HepG2 (cell line): ENCODE data around the gene BBIP1. TPM values are rescaled to one million over a fixed set of nuclear protein-coding genes. Genes with fewer than 3 reads are reported as not detected.
A peak's percentile ranks its signal among the peaks of the same experiment; 100 is the strongest.

ENCODE experiments used
- HES4 ChIP-seq: sonication (generic); formaldehyde crosslinking; IDR thresholded peaks from 2 replicates; pipeline ENCODE4 v1.9.0; 2021; ENCODE audit warnings: mild to moderate bottlenecking, missing genetic modification reagents, borderline replicate concordance
- HNF4G ChIP-seq, 2 experiments: sonication (generic) in 1 of 2; formaldehyde crosslinking in 1 of 2; IDR thresholded peaks; 2 replicates each; pipeline versions ENCODE4 v1.4.0 to v1.6.1; 2011 to 2020; ENCODE audit warnings: borderline replicate concordance in 2 of 2, low read depth in 2 of 2, mild to moderate bottlenecking in 2 of 2, low read length in 1 of 2, missing genetic modification reagents in 1 of 2, moderate library complexity in 1 of 2
- PATZ1 ChIP-seq: sonication (generic); formaldehyde crosslinking; IDR thresholded peaks from 2 replicates; pipeline ENCODE4 v1.4.0; 2020; ENCODE audit warnings: missing genetic modification reagents
- SP2 ChIP-seq: sonication (generic); formaldehyde crosslinking; IDR thresholded peaks from 2 replicates; pipeline ENCODE4 v1.5.1; 2020; ENCODE audit warnings: mild to moderate bottlenecking, missing genetic modification reagents
- TAF1 ChIP-seq: sonication (generic); formaldehyde crosslinking; IDR thresholded peaks from 2 replicates; pipeline ENCODE4 v1.4.0; 2020; ENCODE audit warnings: missing genetic modification reagents
- TGIF2 ChIP-seq: IDR thresholded peaks from 2 replicates; pipeline ENCODE4 v1.6.1; 2016; ENCODE audit warnings: control low read depth, missing compliant biosample characterization
- TOPORS ChIP-seq: sonication (generic); formaldehyde crosslinking; IDR thresholded peaks from 2 replicates; pipeline ENCODE4 v1.8.0; 2023; ENCODE audit warnings: mild to moderate bottlenecking, missing genetic modification reagents
- YEATS4 ChIP-seq: sonication (generic); formaldehyde crosslinking; IDR thresholded peaks from 2 replicates; pipeline ENCODE4 v1.4.0; 2020; ENCODE audit warnings: missing genetic modification reagents, borderline replicate concordance
- YY1 ChIP-seq: IDR thresholded peaks from 2 replicates; pipeline ENCODE4 v1.6.1; 2011; ENCODE audit warnings: low read length, low read depth, moderate library complexity, mild to moderate bottlenecking; ENCODE audit not compliant: insufficient read depth, insufficient replicate concordance
- ZFP36L2 ChIP-seq: sonication (generic); formaldehyde crosslinking; IDR thresholded peaks from 2 replicates; pipeline ENCODE4 v1.4.0; 2020; ENCODE audit warnings: missing genetic modification reagents
- ZNF335 ChIP-seq: sonication (generic); formaldehyde crosslinking; IDR thresholded peaks from 2 replicates; pipeline ENCODE4 v1.4.0; 2020; ENCODE audit warnings: missing genetic modification reagents
- ZNF451 ChIP-seq: sonication (generic); formaldehyde crosslinking; IDR thresholded peaks from 2 replicates; pipeline ENCODE4 v1.5.0; 2020; ENCODE audit warnings: mild to moderate bottlenecking, missing genetic modification reagents
- polyA plus RNA-seq, 8 experiments: library from polyadenylated mRNA; depleted of rRNA in 3 of 8; stranded (reverse) in 7 of 8; unstranded in 1 of 8; fragments of >200 nt; fragmentation: Illumina TruSeq in 4 of 8; extraction: Trizol in 4 of 8; gene quantifications; 2 replicates each; pipeline versions ENCODE4 v1.2.1 to v1.2.3, GENCODE V29; 2011 to 2016; ENCODE audit warnings: low read depth in 4 of 8, missing spikeins in 1 of 8, mixed read lengths in 1 of 8; ENCODE audit not compliant: insufficient read depth in 1 of 8
- total RNA-seq, 5 experiments: library from RNA; depleted of rRNA; stranded (reverse); fragments of >200 nt; fragmentation: Illumina TruSeq; extraction: Trizol; gene quantifications; 2 replicates each; pipeline ENCODE4 v1.2.3, GENCODE V29; 2016; ENCODE audit warnings: low read depth in 1 of 5
- TF ChIP-seq, protein P1 (sequence below): sonication (generic); formaldehyde crosslinking; IDR thresholded peaks from 2 replicates; pipeline ENCODE4 v1.5.1; 2020; ENCODE audit warnings: mild to moderate bottlenecking, missing genetic modification reagents, moderate library complexity
- TF ChIP-seq, protein P2 (sequence below): fragments of 450-650 bp; IDR thresholded peaks from 2 replicates; pipeline ENCODE4 v1.6.1; 2016
- TF ChIP-seq, protein P3 (sequence below): IDR thresholded peaks from 2 replicates; pipeline ENCODE4 v1.6.1; 2016; ENCODE audit warnings: missing compliant biosample characterization, missing genetic modification reagents, borderline replicate concordance
- TF ChIP-seq, protein P4 (sequence below): sonication (generic); formaldehyde crosslinking; IDR thresholded peaks from 2 replicates; pipeline ENCODE4 v1.8.1; 2023; ENCODE audit warnings: mild to moderate bottlenecking, missing genetic modification reagents, borderline replicate concordance

The BBIP1 gene
- total and polyA plus RNA-seq, 2 of the 13 experiments (the other 11 are each of a cell fraction or from before 2014, with no cell fraction given), result 18.3 to 24.1 TPM

GRCh38 chr10:110871298-110872084, 47.5 kb downstream of the BBIP1 start, which contains the start of gene PDCD4 (continued):
- TF ChIP-seq, protein P1, sequence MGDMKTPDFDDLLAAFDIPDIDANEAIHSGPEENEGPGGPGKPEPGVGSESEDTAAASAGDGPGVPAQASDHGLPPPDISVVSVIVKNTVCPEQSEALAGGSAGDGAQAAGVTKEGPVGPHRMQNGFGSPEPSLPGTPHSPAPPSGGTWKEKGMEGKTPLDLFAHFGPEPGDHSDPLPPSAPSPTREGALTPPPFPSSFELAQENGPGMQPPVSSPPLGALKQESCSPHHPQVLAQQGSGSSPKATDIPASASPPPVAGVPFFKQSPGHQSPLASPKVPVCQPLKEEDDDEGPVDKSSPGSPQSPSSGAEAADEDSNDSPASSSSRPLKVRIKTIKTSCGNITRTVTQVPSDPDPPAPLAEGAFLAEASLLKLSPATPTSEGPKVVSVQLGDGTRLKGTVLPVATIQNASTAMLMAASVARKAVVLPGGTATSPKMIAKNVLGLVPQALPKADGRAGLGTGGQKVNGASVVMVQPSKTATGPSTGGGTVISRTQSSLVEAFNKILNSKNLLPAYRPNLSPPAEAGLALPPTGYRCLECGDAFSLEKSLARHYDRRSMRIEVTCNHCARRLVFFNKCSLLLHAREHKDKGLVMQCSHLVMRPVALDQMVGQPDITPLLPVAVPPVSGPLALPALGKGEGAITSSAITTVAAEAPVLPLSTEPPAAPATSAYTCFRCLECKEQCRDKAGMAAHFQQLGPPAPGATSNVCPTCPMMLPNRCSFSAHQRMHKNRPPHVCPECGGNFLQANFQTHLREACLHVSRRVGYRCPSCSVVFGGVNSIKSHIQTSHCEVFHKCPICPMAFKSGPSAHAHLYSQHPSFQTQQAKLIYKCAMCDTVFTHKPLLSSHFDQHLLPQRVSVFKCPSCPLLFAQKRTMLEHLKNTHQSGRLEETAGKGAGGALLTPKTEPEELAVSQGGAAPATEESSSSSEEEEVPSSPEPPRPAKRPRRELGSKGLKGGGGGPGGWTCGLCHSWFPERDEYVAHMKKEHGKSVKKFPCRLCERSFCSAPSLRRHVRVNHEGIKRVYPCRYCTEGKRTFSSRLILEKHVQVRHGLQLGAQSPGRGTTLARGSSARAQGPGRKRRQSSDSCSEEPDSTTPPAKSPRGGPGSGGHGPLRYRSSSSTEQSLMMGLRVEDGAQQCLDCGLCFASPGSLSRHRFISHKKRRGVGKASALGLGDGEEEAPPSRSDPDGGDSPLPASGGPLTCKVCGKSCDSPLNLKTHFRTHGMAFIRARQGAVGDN (CRISPR knock-in tag), result peak; percentile 85
- TF ChIP-seq ZNF451 (CRISPR knock-in tag) (no peak), TGIF2 (CRISPR knock-in tag) (no peak), TOPORS (CRISPR knock-in tag) (no peak), HNF4G (IDR thresholded peaks at IDR 0.05; ENCODE audit: borderline replicate concordance, low read depth, low read length) (no peak), HNF4G (CRISPR knock-in tag; IDR thresholded peaks at IDR 0.05; ENCODE audit: borderline replicate concordance, low read depth) (no peak), SP2 (no peak), TAF1 (CRISPR knock-in tag) (no peak; the same call in 1 of the 2 replicates), HES4 (CRISPR knock-in tag) (0 out of 2 replicates have a peak, but pooled peaks have one; percentile 35), ZNF335 (no peak), ZFP36L2 (CRISPR knock-in tag) (no peak), YEATS4 (CRISPR knock-in tag) (no peak; the same call in 1 of the 2 replicates), PATZ1 (CRISPR knock-in tag) (no peak; the same call in 1 of the 2 replicates), YY1 (peak; percentile 22)
- TF ChIP-seq, protein P2, sequence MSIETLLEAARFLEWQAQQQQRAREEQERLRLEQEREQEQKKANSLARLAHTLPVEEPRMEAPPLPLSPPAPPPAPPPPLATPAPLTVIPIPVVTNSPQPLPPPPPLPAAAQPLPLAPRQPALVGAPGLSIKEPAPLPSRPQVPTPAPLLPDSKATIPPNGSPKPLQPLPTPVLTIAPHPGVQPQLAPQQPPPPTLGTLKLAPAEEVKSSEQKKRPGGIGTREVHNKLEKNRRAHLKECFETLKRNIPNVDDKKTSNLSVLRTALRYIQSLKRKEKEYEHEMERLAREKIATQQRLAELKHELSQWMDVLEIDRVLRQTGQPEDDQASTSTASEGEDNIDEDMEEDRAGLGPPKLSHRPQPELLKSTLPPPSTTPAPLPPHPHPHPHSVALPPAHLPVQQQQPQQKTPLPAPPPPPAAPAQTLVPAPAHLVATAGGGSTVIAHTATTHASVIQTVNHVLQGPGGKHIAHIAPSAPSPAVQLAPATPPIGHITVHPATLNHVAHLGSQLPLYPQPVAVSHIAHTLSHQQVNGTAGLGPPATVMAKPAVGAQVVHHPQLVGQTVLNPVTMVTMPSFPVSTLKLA, result peak; percentile 57
- TF ChIP-seq, protein P3, sequence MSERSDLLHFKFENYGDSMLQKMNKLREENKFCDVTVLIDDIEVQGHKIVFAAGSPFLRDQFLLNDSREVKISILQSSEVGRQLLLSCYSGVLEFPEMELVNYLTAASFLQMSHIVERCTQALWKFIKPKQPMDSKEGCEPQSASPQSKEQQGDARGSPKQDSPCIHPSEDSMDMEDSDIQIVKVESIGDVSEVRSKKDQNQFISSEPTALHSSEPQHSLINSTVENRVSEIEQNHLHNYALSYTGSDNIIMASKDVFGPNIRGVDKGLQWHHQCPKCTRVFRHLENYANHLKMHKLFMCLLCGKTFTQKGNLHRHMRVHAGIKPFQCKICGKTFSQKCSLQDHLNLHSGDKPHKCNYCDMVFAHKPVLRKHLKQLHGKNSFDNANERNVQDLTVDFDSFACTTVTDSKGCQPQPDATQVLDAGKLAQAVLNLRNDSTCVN (CRISPR knock-in tag), result no peak
- TF ChIP-seq, protein P4, sequence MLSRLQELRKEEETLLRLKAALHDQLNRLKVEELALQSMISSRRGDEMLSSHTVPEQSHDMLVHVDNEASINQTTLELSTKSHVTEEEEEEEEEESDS (CRISPR knock-in tag), result no peak
